ENCODE measurements around the gene KIF13A.

Gene KIF13A

GRCh38 chr6:17851720-17852161 is 135.7 kb downstream of the KIF13A start:
- H3K4me1 Mint-ChIP-seq, result peaks cover 5% of the 10 kb centered on the region
- no peaks in the 10 kb centered on the region for H3K9me3 Mint-ChIP-seq
- peak overlapping the region in 1 of 3 experiments; percentile 71 for H3K27ac Mint-ChIP-seq
- no peak for TF ChIP-seq CTCF (IDR thresholded peaks at IDR 0.05; ENCODE audit: unreplicated experiment in 3 of 3)
- H3K4me3 Mint-ChIP-seq, result no peak overlapping the region
- no peaks in the 10 kb centered on the region for H3K27me3 Mint-ChIP-seq (ENCODE audit: low read depth)
- H3K36me3 Mint-ChIP-seq (ENCODE audit: low read depth), result peaks cover 53% of the 10 kb centered on the region

GRCh38 chr6:17851001-17851719 is 136.3 kb downstream of the KIF13A start:
- H3K9me3 Mint-ChIP-seq, result no peaks in the 10 kb centered on the region
- TF ChIP-seq CTCF (IDR thresholded peaks at IDR 0.05; ENCODE audit: unreplicated experiment in 3 of 3), result no peak
- no peak overlapping the region for H3K4me3 Mint-ChIP-seq
- peaks cover 5% of the 10 kb centered on the region for H3K4me1 Mint-ChIP-seq
- H3K27ac Mint-ChIP-seq, result peak overlapping the region in 1 of 3 experiments; percentile 71
- no peaks in the 10 kb centered on the region for H3K27me3 Mint-ChIP-seq (ENCODE audit: low read depth)
- H3K36me3 Mint-ChIP-seq (ENCODE audit: low read depth), result peaks cover 54% of the 10 kb centered on the region

- H3K4me3 Mint-ChIP-seq, result no peak overlapping the region
- peaks cover 52% of the 10 kb centered on the region for H3K36me3 Mint-ChIP-seq (ENCODE audit: low read depth)
- no peak overlapping the region for H3K27ac Mint-ChIP-seq
- H3K9me3 Mint-ChIP-seq, result no peaks in the 10 kb centered on the region
- TF ChIP-seq CTCF (IDR thresholded peaks at IDR 0.05; ENCODE audit: unreplicated experiment in 3 of 3), result no peak
- H3K27me3 Mint-ChIP-seq (ENCODE audit: low read depth), result no peaks in the 10 kb centered on the region
- H3K4me1 Mint-ChIP-seq, result peaks cover 5% of the 10 kb centered on the region
These were observed 137.2 kb downstream of the KIF13A start for GRCh38 chr6:17850281-17850680.

GRCh38 chr6:17847203-17847760 is 140.2 kb downstream of the KIF13A start:
- Mint-ChIP-seq H3K9me3 (no peaks in the 10 kb centered on the region), H3K36me3 (ENCODE audit: low read depth) (peaks cover 53% of the 10 kb centered on the region), H3K4me3 (no peak overlapping the region), H3K27me3 (ENCODE audit: low read depth) (no peaks in the 10 kb centered on the region), H3K27ac (no peak overlapping the region), H3K4me1 (peaks cover 5% of the 10 kb centered on the region)
- no peak for TF ChIP-seq CTCF (IDR thresholded peaks at IDR 0.05; ENCODE audit: unreplicated experiment in 3 of 3)

GRCh38 chr6:17846762-17847161 is 140.7 kb downstream of the KIF13A start:
- H3K27me3 Mint-ChIP-seq (ENCODE audit: low read depth), result no peaks in the 10 kb centered on the region

More at GRCh38 chr6:17846762-17847161, 140.7 kb downstream of the KIF13A start:
- Mint-ChIP-seq H3K4me1 (no peaks in the 10 kb centered on the region), H3K4me3 (no peak overlapping the region), H3K27ac (no peak overlapping the region), H3K36me3 (ENCODE audit: low read depth) (peaks cover 53% of the 10 kb centered on the region), H3K9me3 (no peaks in the 10 kb centered on the region)
- no peak for TF ChIP-seq CTCF (IDR thresholded peaks at IDR 0.05; ENCODE audit: unreplicated experiment in 3 of 3)

All from nephron (organoid).